Measurements from ENCODE around the gene GREB1L. TPM values are rescaled to one million over a fixed set of nuclear protein-coding genes. Genes with fewer than 3 reads are reported as not detected.

GREB1L gene
- total RNA-seq, 2 donors from 2014 or later = not detected

DNA sequence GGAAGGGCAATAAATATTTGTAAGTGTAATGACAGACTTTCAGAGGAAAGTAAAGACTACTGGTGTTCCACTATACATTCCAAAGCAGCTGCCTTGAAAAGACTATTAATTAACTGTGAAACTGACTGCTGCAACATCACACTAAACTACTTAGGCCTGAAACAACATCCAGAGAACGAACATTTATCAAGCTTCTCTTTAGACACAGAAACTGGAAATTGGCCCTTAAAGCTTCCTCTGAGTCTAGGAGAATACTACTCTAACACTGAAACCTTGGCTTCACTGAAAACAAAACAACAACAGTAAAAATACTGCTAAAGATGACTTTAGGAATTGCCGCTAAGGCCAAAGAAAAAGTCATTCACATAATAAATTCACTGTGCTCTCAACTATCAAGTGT is 283.9 kb downstream of the GREB1L start:
- peaks cover 10% of the 10 kb centered on the region for H3K36me3 Mint-ChIP-seq
- H3K27ac Mint-ChIP-seq = no peak overlapping the region
- peaks cover 0 to 8% of the 10 kb centered on the region in 2 donors for H3K4me1 Mint-ChIP-seq (ENCODE audit: low read depth in 2 of 2)
- no peaks in the 10 kb centered on the region for H3K9me3 Mint-ChIP-seq
- ATAC-seq (no peak), DNase-seq (ENCODE audit: low spot score) (no peak)
- no peak overlapping the region for H3K4me3 Mint-ChIP-seq
- H3K27me3 Mint-ChIP-seq = no peaks in the 10 kb centered on the region

DNA sequence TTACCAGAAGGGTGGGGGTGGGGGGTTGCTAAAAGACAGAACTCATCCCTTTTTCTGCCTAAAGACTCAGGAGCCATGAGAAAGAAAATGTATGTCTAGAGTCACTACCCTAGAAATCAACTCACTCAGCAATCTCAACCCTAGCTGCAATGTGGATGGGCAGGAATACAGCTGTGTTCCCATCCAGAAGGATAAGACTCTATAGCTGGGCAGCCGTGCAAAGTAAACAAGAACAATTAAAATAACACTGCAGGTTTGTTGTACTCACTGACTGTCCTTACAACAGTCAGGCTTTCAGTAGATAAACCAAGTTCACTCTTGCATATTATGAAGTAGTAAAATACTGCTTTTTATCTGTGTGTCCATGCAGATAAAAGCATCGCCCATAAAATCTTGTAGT is 284.4 kb downstream of the GREB1L start:
- H3K4me1 Mint-ChIP-seq (ENCODE audit: low read depth in 2 of 2) = peaks cover 0 to 8% of the 10 kb centered on the region in 2 donors
- no peaks in the 10 kb centered on the region for H3K27me3 Mint-ChIP-seq
- no peaks in the 10 kb centered on the region for H3K9me3 Mint-ChIP-seq
- peaks cover 10% of the 10 kb centered on the region for H3K36me3 Mint-ChIP-seq
- H3K4me3 Mint-ChIP-seq = no peak overlapping the region
- DNase-seq (ENCODE audit: low spot score) (no peak), ATAC-seq (no peak)
- H3K27ac Mint-ChIP-seq = no peak overlapping the region

DNA sequence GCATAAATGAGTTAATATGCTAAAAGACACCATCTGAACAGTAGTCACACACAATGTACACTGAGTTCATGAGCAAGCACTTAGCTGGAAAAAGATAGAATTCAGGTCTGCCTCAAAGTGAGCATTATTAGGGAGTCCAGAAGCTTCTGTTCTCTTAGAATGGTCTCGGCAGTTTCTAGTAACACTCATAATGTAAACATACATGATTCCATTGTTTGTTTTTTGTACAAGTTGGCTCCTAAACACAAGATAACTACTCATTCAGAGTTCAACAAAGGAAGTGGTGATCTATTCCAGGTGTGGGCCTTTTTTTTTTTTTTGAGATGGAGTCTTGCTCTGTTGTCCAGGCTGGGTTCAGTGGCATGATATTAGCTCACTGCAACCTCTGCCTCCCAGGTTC is 292.3 kb downstream of the GREB1L start:
- ATAC-seq (no peak), DNase-seq (ENCODE audit: low spot score) (no peak)
- H3K27ac Mint-ChIP-seq = no peak overlapping the region
- no peaks in the 10 kb centered on the region for H3K9me3 Mint-ChIP-seq
- no peaks in the 10 kb centered on the region for H3K4me1 Mint-ChIP-seq (ENCODE audit: low read depth in 2 of 2)
- H3K4me3 Mint-ChIP-seq = no peak overlapping the region
- peaks cover 6% of the 10 kb centered on the region for H3K36me3 Mint-ChIP-seq
- no peaks in the 10 kb centered on the region for H3K27me3 Mint-ChIP-seq

DNA sequence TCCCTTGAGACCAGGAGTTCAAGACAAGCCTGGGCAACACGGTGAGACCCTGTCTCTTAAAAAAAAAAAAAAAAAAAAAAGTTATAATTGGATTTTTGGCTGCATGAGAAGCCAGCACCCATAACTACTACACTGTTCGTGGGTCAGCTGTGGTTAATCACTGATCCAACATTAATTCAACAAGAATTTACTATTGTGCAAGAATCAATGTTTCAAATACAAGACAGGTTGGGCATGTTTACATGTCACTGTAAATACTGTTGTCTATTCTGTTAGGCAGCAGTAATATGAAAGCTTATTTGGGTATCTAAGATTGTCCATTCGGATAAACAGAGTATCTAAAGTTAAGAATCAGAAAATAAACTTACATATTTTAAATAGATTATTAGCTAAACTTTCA is 296.2 kb downstream of the GREB1L start:
- H3K36me3 Mint-ChIP-seq = peaks cover 6% of the 10 kb centered on the region
- DNase-seq (ENCODE audit: low spot score) = no peak
- no peak for ATAC-seq
- H3K4me3 Mint-ChIP-seq = no peak overlapping the region
- no peak overlapping the region for H3K27ac Mint-ChIP-seq
- H3K9me3 Mint-ChIP-seq = no peaks in the 10 kb centered on the region
- peaks cover 0 to 4% of the 10 kb centered on the region in 2 donors for H3K4me1 Mint-ChIP-seq (ENCODE audit: low read depth in 2 of 2)
- H3K27me3 Mint-ChIP-seq = no peaks in the 10 kb centered on the region

DNA sequence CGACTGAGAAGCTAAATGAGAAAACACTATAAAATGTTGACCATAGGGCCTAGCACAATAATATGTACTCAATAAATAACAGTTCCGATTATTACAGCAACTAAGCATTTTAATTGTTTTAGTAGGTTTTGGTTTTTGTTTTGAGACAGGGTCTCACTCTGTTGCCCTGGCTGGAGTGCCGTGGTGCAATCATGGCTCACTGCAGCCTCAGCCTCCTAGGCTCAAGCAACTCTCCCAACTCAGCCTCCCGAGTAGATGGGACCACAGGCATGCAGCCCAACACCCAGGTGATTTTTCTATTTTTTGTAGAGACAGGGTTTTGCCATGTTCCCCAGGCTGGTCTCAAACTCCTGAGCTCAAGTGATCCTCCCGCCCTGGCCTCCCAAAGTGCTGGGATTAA is 304.4 kb downstream of the GREB1L start:
- Mint-ChIP-seq H3K36me3 (peaks cover 6% of the 10 kb centered on the region), H3K4me3 (no peak overlapping the region), H3K4me1 (ENCODE audit: low read depth in 2 of 2) (peaks cover 0 to 7% of the 10 kb centered on the region in 2 donors), H3K27me3 (no peaks in the 10 kb centered on the region), H3K27ac (no peak overlapping the region), H3K9me3 (no peaks in the 10 kb centered on the region)
- DNase-seq (ENCODE audit: low spot score) = no peak
- no peak for ATAC-seq

DNA sequence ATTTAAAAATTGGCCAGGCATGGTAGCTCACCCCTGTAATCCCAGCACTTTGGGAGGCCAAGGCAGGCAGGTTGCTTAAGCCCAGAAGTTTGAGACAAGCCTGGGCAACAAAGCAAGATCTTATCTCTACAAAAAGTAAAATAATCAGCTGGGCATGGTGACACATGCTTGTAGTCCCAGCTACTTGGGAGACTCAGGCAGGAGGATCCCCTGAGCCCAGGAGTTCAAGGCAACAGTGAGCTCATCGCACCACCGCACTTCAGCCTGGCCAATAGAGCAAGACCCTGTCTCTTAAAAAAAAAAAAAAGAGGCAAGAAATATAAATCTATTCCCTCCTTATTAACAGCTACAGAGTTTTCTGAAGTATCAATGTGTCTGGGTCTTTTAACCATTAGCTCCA is 306.6 kb downstream of the GREB1L start:
- Mint-ChIP-seq H3K27me3 (no peaks in the 10 kb centered on the region), H3K4me3 (no peak overlapping the region), H3K36me3 (peaks cover 7% of the 10 kb centered on the region), H3K9me3 (no peaks in the 10 kb centered on the region), H3K27ac (no peak overlapping the region), H3K4me1 (ENCODE audit: low read depth in 2 of 2) (peaks cover 5 to 12% of the 10 kb centered on the region in 2 donors)
- DNase-seq (ENCODE audit: low spot score) (no peak), ATAC-seq (no peak)

DNA sequence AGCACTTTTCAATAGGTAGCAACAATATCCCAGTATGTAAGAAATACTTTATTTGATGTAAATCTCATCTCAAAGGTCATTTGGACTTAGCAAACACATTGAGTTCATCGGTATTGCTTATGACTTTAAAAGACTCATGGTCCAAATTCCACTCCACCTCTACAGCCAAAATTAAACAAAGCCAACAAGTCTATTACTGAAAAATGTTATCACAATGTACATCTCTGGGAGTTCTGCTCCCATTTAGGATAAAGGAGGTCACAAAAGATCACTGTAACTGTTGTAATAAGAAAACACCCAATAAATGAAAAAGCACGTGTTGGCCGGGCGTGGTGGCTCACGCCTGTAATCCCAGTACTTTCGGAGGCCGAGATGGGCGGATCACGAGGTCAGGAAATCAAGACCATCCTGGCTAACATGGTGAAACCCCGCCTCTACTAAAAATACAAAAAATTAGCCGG is 308.5 kb downstream of the GREB1L start:
- no peak for ATAC-seq
- H3K4me3 Mint-ChIP-seq = no peak overlapping the region
- no peaks in the 10 kb centered on the region for H3K9me3 Mint-ChIP-seq
- DNase-seq (ENCODE audit: low spot score) = no peak
- H3K4me1 Mint-ChIP-seq (ENCODE audit: low read depth in 2 of 2) = peaks cover 5 to 12% of the 10 kb centered on the region in 2 donors
- no peak overlapping the region for H3K27ac Mint-ChIP-seq
- peaks cover 7% of the 10 kb centered on the region for H3K36me3 Mint-ChIP-seq
- H3K27me3 Mint-ChIP-seq = no peaks in the 10 kb centered on the region

DNA sequence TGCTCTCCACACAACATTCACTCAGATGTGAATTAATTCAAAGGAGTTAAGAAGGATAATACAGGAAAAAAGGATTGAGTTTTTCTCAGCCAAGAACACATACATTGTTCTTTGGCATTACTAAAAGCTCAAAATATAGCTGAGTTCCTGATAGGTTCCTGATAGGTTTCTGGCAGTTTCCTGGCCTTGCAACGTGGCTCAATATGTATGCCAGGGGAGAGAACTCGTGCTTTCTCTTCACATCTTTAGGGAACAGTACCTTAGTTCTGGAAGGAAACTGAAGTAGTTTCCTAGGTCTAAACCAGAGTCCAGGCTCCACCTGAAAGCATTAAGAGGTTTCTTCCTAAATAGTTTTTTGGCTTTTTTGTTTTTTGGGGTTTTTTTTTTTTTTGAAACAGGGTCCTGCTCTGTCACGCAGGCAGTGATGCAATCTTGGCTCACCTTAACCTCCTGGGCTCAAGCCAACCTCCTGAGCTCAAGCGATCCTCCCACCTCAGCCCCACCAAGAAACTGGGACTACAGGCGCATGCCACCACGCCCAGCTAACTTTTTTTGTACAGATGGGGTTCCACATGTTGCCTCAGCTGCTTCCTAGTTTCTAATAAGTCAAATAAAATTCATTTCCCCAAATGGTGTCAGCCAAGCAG is 315.7 kb downstream of the GREB1L start:
- no peaks in the 10 kb centered on the region for H3K9me3 Mint-ChIP-seq
- DNase-seq (ENCODE audit: low spot score) (no peak), ATAC-seq (no peak)
- no peaks in the 10 kb centered on the region for H3K27me3 Mint-ChIP-seq
- H3K4me3 Mint-ChIP-seq = no peak overlapping the region
- no peak overlapping the region for H3K27ac Mint-ChIP-seq
- peaks cover 3% of the 10 kb centered on the region for H3K36me3 Mint-ChIP-seq
- H3K4me1 Mint-ChIP-seq (ENCODE audit: low read depth in 2 of 2) = no peaks in the 10 kb centered on the region

DNA sequence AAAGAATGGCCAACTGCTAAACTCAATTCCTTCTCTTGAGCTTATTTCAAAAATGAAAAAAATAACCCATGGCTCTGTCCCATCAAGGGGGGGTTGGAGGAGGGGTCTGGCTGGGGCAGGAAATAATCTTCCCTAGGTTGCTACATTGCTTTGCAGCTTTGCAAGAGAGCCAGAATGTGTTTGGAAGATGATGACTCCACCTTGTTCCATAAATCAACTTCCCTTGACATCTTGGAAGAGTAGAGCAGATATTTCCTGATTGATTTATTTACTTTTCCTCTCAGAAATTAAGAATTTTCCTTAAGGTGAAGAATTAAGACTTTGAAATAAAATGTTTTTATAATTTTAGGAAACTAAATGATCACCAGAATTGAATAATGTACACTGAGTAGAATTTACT is 317.2 kb downstream of the GREB1L start:
- H3K4me1 Mint-ChIP-seq (ENCODE audit: low read depth in 2 of 2) = peaks cover 0 to 3% of the 10 kb centered on the region in 2 donors
- no peaks in the 10 kb centered on the region for H3K9me3 Mint-ChIP-seq
- no peaks in the 10 kb centered on the region for H3K27me3 Mint-ChIP-seq
- no peak overlapping the region for H3K4me3 Mint-ChIP-seq
- peaks cover 4% of the 10 kb centered on the region for H3K36me3 Mint-ChIP-seq
- ATAC-seq = no peak
- DNase-seq (ENCODE audit: low spot score) = no peak
- no peak overlapping the region for H3K27ac Mint-ChIP-seq

DNA sequence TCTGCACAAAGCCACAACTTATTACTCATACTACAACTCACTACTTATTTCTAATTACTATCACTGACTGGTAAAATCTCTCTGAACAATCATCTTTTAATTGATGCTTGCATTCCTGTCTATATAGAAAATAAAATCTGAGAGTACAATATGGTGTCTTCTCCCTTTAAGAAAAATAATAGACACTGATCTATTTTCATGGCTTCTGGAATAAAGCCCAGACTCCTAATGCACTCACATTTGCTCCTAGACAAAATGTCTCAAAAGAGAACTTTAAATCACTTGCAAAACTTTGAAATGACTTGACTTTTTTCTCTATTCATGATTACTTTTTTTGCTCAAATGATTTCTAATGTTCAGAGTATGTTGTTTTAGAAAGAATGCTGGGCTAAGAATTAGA is 329.7 kb downstream of the GREB1L start:
- Mint-ChIP-seq H3K27ac (no peak overlapping the region), H3K4me1 (ENCODE audit: low read depth in 2 of 2) (peaks cover 0 to 6% of the 10 kb centered on the region in 2 donors), H3K4me3 (no peak overlapping the region), H3K36me3 (peaks cover 19% of the 10 kb centered on the region), H3K9me3 (no peaks in the 10 kb centered on the region), H3K27me3 (no peaks in the 10 kb centered on the region)
- no peak for ATAC-seq
- no peak for DNase-seq (ENCODE audit: low spot score)

Other genes with a start within 250 kb of the GREB1L start
- 10 to 100 TPM; 68.1 to 74.9 TPM for gene ROCK1, start 130.4 kb upstream of the GREB1L start, total RNA-seq